Measurements from ENCODE around the gene TMEM38A.

GRCh38 chr19:16677055-16677454, 16.1 kb downstream of the TMEM38A start:
- no peak for TF ChIP-seq CTCF (IDR thresholded peaks at IDR 0.05; ENCODE audit: poor library complexity, severe bottlenecking)
- no peak for TF ChIP-seq SMC3 (conservative IDR thresholded peaks at IDR 0.05; ENCODE audit: poor library complexity)
- TF ChIP-seq POLR2AphosphoS5 (IDR thresholded peaks at IDR 0.05): no peak
- no peak for TF ChIP-seq TAF1 (IDR thresholded peaks at IDR 0.05; ENCODE audit: low read depth)
- TF ChIP-seq EZH2 (IDR thresholded peaks at IDR 0.05; ENCODE audit: borderline replicate concordance, insufficient read depth, low read length, poor library complexity, severe bottlenecking): no peak
- no peak for TF ChIP-seq EP300 (conservative IDR thresholded peaks at IDR 0.05; ENCODE audit: poor library complexity, severe bottlenecking)
- TF ChIP-seq MXI1 (conservative IDR thresholded peaks at IDR 0.05; ENCODE audit: poor library complexity, severe bottlenecking): no peak

All from neural cell (in vitro differentiated cells).